Umbilical cord (tissue), 2 donors: ENCODE results near the gene TEK. TPM values are rescaled to one million over a fixed set of nuclear protein-coding genes. Genes with fewer than 3 reads are reported as not detected.
"Not testable (repeated sequence)": the region's sequence is repeated elsewhere in the genome, so short reads cannot be mapped to it uniquely, and the experiment has no call there.

ENCODE experiments used
- DNase-seq: peaks from one replicate; pipeline ENCODE4 v3.0.0-alpha.2; 2015; ENCODE audit warnings: low spot score
- total RNA-seq: library from RNA; depleted of rRNA; stranded (reverse); fragments of >200 nt; gene quantifications from one replicate; pipeline ENCODE4 v1.2.3, GENCODE V29; 2014; ENCODE audit warnings: low replicate concordance; ENCODE audit not compliant: insufficient read depth

TEK gene
- total RNA-seq: 28.6 TPM

GRCh38 chr9:27108981-27109541, at the start of gene TEK:
Gene TEK (plus strand): TSS chr9:27109225. CDS start chr9:27109591, 366 bp downstream.
- peak; percentile 54 for DNase-seq

GRCh38 chr9:27059412-27059811, 49.6 kb upstream of the TEK start:
- no peak for DNase-seq

DNA sequence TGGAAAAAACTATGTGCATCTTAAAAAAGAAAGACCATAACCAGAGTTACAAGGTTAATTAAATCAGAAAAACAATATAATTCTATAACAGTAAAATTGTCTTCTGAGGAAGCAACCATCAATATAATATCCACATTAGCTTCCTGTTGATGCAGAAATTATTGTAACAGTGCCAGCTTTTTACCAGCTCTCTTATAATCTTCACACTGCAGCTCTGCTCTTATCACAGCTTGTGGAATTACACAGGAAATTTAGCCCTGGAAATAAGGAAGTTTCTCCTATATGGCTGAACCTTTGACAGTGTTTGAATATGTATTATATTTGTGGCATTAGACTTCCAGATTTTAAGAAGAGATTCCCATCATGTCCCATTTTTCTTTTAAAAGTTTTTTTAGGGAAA, 49.1 kb upstream of the TEK start:
- DNase-seq: peak; percentile 19

GRCh38 chr9:27065288-27065687, 43.7 kb upstream of the TEK start:
- DNase-seq: no peak

DNA sequence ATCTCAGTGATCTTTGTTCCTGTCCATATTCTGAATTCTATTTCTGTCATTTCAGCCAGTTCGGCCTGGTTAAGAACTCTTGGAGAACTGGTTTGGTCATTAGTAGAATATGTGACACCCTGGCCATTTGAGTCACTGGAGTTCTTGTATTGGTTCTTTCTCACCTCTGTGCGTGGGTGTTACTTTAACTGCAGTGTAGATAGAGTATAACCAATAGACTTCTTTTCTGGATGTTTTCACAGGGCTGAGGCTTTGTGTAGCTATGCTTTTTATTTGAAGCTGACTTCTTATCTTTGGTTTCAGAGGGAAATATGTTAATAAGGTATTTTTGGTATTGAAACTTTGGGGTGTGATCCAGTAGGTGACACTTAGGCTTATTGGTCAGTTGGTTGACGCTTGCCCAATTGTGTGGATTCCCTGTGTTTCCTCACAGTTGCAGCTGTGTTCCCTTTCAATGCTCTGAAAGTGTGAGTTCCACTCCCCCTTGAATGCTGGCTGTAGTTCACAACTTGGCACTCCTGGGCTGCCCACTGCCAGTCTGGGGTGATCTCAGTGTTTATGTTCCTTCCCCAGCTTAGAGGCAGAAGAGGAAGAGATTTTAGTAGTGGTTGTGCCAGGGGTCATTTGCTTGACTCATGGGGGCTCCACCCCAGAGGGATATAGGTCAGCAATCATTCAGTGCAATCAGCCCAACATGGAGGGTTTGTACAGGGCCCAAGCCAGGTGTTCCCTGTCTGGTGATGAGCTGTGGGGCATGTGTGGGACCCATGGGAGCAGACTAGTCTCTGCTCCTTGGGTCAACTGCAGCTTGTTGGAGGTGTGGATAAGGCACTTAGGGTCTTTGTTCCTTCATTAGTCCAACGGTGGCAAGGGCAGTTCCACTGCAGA, 34.9 kb upstream of the TEK start:
- DNase-seq: no peak

DNA sequence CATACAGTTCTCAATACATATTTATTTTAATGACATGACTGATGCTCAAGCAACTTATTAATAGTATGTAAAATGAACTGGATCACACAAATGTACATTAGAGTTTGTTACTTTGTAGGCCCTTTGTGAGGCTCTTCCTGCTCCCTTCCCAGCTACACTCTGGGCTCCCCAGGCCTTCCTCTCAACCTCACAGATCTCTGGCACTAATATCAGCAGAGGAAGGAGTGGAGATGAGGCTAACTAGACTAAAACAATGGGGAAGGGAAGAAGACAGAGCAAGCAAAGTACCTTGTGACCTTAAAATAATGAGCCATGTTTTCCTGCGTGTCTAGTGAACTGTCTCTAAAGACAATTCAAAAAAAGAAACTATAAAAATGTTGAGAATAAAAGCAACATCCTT, 30.3 kb upstream of the TEK start:
- no peak for DNase-seq

GRCh38 chr9:27085456-27085855, 23.6 kb upstream of the TEK start:
- DNase-seq: no peak

DNA sequence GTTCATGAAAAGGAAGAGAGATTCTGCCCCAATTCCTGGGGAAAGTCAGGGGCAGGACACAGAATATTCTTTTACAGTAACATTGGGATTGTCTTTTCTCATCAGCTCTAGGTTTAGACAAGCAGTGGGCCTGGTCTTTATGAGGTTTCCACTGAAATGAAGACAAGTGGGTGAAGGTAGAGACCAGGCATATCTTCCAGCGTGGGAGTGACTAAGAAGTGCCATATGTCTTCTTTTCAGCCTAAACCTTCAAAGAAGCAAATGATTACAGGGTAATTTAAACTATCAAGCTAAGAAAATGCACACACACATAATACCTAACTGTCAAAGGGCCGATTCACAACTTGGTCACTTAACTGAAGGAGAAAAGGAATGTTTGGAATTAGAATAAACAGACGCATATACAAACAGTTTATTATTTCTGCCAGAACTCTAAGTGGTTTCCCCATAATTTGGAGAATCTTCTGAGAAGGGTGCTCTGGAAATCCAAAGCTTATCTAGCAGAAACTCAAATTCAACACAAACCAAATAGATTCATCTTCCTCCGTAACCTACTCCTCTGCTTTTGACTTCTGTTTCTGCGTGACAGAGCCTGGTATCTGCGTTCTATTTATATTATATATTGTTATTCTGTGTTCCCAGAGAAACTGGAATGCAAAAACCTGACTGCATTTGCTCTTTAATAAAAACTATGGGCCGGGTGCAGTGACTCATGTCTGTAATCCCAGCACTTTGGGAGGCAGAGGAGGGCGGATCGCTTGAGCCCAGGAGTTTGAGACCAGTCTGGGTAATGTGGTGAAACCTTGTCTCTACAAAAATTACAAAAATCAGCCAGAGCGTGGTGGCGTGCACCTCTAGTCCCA, 22.0 kb upstream of the TEK start:
- DNase-seq: peak; percentile 83

GRCh38 chr9:27088981-27089380, 20.0 kb upstream of the TEK start:
- peak; percentile 68 for DNase-seq

- no peak for DNase-seq
Observed at GRCh38 chr9:27089706-27090105, 19.3 kb upstream of the TEK start.

DNA sequence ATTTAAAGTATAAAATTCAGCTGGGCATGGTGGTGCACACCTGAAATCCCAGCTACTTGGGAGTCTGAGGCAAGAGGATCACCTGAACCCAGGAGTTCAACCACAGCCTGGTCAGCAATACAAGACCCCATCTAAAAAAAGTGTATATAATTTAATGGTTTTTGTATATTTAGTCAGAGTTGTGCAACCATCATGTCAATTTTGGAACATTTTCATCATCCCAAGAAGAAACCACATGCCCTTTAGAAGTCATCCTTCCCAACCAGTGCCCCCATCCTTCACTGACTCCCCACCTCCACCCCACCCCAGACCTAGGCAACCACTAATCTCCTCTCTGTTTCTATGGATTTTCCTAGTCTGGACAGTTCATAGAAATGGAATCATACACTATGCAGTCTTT, 18.8 kb upstream of the TEK start:
- no peak for DNase-seq

- no peak for DNase-seq
Observed at GRCh38 chr9:27090711-27091110, 18.3 kb upstream of the TEK start.

- DNase-seq: not testable (repeated sequence)
Observed at GRCh38 chr9:27092496-27092895, 16.5 kb upstream of the TEK start.

DNA sequence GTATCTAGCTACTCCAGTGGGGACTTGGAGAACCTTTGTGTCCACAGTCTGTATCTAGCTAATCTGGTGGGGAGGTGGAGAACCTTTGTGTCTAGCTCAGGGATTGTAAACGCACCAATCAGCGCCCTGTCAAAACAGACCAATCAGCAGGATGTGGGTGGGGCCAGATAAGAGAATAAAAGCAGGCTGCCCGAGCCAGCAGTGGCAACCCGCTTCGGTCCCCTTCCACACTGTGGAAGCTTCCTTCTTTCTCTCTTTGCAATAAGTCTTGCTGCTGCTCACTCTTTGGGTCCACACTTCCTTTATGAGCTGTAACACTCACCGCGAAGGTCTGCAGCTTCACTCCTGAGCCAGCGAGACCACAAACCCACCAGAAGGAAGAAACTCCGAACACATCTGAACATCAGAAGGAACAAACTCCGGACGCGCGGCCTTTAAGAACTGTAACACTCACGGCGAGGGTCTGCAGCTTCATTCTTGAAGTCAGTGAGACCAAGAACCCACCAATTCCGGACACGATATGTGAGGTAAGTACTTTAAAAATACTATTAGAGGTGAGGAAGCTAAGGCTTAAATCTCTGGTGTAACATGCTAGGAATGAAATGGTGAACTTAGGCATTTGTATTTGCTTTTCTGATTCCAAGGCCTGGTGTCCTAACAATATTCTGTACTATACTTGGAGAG, 15.5 kb upstream of the TEK start:
- DNase-seq: not testable (repeated sequence)

DNA sequence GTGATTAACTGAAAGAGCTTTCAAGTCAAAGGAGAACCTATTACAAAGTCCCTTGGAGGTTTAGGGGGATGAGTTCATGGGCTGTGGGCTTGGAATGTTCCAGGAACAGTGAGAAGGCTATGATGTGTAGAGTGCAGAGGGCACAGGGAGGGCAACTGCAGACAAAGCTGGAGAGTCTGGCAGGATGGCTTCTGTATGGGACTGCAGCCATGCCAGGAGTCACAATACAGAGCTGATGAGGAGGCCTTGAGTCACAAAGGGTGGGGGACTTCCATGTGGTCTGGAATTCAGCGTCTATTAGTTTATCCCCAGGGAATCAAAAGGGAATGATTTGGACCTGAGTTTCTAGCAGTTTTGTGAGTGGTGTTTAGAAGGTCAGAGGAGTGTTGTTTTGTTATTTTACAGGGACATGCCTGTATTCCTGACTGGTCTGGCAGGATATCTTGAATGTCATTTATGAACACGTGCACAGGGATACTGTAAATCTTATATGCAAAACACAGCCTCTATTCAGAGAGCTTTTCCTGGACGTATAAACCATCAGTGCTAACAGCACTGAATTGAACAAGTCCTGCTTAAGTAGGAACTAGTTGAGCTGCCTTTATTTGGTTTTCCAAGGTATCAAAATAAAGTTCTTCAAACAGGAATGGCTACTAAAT, 14.3 kb upstream of the TEK start:
- no peak for DNase-seq

GRCh38 chr9:27107241-27107640, 1.8 kb upstream of the TEK start:
- no peak for DNase-seq

DNA sequence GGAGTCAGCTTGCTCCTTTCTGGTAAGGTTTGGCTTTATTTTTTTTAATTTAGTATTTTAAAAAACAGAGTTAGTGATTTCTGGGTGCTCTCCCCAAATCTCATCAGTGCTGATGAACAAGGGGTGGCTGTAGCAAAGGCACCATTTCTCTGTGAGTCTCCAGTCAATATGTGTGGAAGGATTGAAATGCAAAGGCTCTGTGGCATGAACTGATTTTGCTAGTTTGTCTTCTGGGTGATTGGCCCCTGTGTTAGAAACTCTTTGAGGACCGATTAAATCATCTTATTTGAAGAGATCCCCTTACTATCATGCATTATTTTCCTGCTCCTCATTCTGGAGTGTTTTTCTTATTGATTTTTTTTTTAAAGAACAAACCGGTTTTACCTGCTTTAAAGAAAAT, 596 bp downstream of the TEK start:
- no peak for DNase-seq

GRCh38 chr9:27110181-27110580, 1.2 kb downstream of the TEK start:
- DNase-seq: no peak

- DNase-seq: no peak
Observed at GRCh38 chr9:27112235-27112634, 3.2 kb downstream of the TEK start.

DNA sequence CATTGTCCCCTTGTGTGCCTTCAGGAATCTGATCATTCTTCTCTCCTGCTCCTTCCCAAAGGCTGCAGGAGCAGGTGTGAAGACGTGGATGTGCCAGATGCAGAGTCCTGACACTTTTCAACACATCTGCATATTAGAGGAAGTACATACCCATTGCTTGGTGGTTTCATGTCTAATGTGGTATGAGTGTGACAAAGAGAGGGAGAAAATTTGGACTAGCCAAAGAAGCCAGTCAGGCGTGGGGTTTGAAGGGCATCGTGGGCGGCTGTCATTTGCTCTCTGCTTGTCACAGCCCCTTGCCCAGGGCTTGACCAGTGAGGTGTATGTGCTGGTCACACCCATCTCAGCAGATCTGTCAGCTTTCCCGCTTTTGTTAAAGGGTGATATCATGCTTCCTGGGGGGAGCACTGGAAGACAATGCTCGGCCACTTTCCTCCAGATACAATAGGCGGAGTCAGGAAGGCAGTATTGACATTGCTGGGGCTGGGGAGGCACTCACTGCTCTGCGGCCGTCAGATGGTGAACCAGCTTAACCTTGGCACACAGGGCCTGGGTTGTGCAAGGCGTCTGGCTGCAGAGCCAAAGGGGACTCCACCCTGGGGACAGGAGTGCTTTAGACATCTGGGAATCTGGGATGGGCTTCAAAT, 8.6 kb downstream of the TEK start:
- DNase-seq: peak; percentile 42

- no peak for DNase-seq
Observed at GRCh38 chr9:27118916-27119315, 9.9 kb downstream of the TEK start.
